ENCODE data around the gene CCT3.
"Not testable (repeated sequence)": the region's sequence is repeated elsewhere in the genome, so short reads cannot be mapped to it uniquely, and the experiment has no call there.

Gene CCT3

GRCh38 chr1:156336242-156336641, 1.9 kb downstream of the CCT3 start:
- no peak for DNase-seq (ENCODE audit: low read depth in 2 of 2)

- DNase-seq (ENCODE audit: low read depth in 2 of 2): not testable (repeated sequence)
Measured at GRCh38 chr1:156323179-156323578, 14.9 kb downstream of the CCT3 start.

- DNase-seq (ENCODE audit: low read depth in 2 of 2): no peak
Measured at GRCh38 chr1:156320560-156320959, 17.5 kb downstream of the CCT3 start.

GRCh38 chr1:156319664-156320063, 18.4 kb downstream of the CCT3 start:
- no peak for DNase-seq (ENCODE audit: low read depth in 2 of 2)

DNA sequence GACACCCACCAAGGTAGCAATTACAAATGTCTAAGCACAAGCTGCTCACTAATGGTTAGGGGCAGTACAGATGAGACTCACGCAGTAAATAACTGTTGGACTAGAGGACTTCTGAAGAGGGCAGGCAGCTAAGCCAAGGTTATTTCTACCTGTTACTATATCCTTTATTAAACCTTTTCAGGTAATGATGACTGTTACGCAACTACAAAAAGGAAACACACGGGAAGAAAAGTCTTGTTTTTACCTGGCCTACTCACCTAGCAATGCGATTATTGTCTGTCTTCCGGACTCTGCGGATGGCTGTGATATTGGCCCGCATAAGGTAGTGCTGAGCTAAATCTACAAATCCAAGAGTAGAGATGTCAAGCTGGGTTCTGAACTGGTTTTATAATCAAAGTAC, 21.2 kb downstream of the CCT3 start:
- no peak for DNase-seq (ENCODE audit: low read depth in 2 of 2)

DNA sequence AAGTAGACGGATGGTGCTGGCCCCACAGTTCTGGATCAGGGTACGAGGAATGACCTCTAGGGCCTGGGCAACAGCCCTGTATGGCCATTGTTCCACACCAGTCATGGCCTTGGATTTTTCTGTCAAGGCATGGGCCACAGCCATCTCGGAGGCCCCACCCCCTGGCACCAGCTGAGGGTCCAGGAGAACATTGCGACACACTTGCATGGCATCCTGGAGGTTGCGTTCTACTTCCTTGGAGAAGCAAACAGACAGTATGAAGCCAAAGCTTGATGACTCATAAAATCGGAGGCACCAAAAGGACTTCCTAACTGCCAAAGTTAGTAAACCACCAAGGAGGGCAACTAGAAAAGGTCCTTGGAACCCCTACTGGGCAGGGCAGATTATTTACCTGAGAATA, 27.1 kb downstream of the CCT3 start:
- DNase-seq (ENCODE audit: low read depth in 2 of 2): no peak

- no peak for DNase-seq (ENCODE audit: low read depth in 2 of 2)
Measured at GRCh38 chr1:156308078-156308477, 30.0 kb downstream of the CCT3 start.

GRCh38 chr1:156305215-156305614, 32.9 kb downstream of the CCT3 start:
- DNase-seq (ENCODE audit: low read depth in 2 of 2): no peak

- no peak for DNase-seq (ENCODE audit: low read depth in 2 of 2)
Measured at GRCh38 chr1:156303241-156303640, 34.9 kb downstream of the CCT3 start.

DNA sequence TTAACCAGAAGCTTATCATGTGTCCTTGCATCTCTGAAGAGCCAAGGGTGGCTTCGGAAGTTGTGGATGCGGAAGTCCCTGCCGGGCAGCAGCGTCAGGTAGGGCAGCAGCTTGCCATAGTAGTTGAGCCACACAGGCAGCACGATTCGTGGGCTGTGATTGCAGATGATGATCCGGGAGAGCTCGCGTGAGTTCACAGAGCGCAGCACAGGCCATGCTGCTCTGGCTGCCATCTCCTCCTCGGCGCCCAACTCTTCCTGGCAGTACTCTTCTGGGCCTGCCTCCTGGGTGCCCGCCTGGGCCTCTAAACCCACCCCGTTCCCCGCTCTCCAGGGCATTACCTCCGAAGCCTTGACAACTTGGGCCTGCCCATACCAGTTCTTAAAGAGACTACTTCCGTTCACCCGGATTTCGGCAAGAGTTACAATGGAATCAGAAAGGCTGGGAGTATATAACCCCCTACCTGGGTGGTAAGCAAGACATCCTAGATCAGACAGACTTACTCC, 39.2 kb downstream of the CCT3 start, which contains the start of gene VHLL:
VHLL (minus strand) TSS at position 456 of the 506 bp plus-strand sequence; CDS start at position 338, 118 bp downstream.
- no peak for DNase-seq (ENCODE audit: low read depth in 2 of 2)

DNA sequence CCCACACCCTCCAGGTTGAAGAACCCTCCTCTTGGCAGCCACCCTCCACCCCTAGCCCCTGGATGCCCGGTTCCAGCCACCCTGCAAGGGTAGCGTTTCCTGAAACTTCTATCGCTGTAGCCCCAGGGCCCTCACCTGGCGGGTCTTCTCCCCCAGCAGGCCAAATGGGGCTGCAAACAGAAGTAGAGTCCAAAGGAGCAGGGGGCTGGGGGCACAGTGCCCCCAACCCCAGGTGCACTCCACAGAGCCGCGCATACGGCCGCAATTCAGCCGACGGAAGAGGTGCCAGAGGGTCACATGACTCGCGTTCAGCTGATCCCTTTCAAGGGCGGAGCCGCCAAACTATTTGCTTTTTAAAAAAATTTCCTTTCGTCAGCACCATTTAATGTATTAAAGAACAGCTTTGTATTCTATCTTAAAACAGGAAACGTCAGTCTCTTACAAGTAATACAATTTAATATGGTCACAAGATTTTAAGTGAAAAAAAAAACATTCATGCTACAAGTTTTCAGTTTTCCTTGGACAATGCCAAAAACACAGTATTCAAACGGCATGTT, 42.6 kb downstream of the CCT3 start, which contains the start of gene GLMP:
GLMP (minus strand) TSS at position 289 of the 557 bp plus-strand sequence; CDS start at position 255, 34 bp downstream.
- DNase-seq (ENCODE audit: low read depth in 2 of 2): peak in 1 of 2 donors; percentile 7

GRCh38 chr1:156293895-156294294, 44.2 kb downstream of the CCT3 start:
- DNase-seq (ENCODE audit: low read depth in 2 of 2): no peak

DNA sequence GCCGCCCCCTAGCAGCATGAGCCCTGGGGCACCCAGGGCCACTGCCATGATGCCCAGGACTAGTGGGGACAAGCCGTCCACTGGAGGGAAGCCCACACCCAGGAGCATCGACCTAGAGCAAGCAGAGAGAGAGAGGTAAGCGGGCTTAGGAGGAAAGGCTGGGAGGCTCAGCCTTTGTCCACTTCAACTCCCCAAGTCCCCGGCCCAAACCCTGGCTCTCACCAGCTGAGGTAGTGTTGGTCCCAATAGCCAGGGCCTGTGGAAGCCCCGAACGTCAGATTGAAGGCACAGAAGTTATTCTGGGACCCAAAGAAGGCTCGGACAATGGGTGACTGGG, 45.0 kb downstream of the CCT3 start:
- DNase-seq (ENCODE audit: low read depth in 2 of 2): no peak

DNA sequence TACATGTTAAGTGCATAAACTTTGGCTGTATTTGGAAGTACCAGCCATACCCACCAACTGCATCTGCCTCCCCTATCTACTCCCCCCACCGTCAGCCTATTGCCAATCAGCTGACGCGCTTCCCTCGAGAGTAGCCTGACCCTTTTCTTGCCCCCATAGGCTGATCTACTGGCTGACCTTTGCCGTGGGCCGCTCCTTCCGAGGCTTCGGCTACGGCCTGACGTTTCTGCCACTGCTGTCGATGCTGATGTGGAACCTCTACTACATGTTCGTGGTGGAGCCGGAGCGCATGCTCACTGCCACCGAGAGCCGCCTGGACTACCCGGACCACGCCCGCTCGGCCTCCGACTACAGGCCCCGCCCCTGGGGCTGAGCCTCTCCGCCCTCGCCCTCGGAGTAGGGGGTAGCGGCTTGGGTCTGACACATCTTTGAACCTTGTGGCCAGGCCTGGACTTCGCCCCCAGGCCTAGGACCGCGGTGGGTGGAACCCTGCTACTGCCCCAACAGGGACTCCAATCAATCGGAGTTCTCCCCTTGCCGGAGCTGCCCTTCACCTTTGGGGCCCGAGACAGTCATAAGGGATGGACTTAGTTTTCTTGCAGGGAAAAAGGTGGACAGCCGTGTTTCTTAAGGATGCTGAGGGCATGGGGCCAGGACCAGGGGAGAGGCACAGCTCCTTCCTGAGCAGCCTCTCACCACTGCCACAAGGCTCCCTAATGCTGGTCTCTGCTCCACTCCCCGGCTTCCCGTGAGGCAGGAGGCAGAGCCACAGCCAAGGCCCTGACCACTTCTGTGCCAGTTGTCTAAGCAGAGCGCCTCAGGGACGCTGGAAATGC, 46.6 kb downstream of the CCT3 start:
- DNase-seq (ENCODE audit: low read depth in 2 of 2): no peak

DNA sequence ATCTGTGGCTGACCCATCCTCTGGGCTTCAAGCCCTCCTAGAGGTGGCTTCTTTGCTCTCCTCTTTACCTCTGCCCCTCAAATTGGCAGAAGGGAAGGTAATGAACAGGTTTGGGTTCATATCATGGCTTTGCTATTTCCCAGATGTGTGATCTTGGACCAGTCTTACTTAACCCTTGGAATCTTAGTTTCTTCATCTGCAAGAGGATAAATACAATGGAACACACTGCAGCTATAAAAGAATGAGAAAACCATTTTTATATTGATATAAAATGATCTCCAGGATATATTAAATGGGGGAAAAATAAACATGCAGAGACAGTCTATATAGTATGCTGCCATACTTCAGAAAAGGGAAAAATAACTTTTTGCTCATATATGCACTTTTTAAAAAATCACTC, 48.2 kb downstream of the CCT3 start:
- no peak for DNase-seq (ENCODE audit: low read depth in 2 of 2)

- DNase-seq (ENCODE audit: low read depth in 2 of 2): no peak
Measured at GRCh38 chr1:156286061-156286460, 52.0 kb downstream of the CCT3 start.

DNA sequence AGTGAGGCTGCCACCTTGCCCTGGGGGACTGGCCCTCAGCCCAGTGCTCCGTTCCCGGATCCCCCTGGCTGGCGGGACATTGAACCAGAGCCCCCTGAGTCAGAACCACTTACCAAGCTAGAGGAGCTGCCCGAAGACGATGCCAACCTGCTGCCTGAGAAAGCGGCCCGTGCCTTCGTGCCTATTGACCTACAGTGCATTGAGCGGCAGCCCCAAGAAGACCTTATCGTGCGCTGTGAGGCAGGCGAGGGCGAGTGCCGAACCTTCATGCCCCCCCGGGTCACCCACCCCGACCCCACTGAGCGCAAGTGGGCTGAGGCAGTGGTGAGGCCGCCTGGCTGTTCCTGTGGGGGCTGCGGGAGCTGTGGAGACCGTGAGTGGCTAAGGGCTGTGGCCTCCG, 52.7 kb downstream of the CCT3 start:
- DNase-seq (ENCODE audit: low read depth in 2 of 2): no peak

GRCh38 chr1:156284757-156285156, 53.3 kb downstream of the CCT3 start:
- no peak for DNase-seq (ENCODE audit: low read depth in 2 of 2)

GRCh38 chr1:156284112-156284511, 54.0 kb downstream of the CCT3 start, which contains the start of gene TMEM79:
Gene TMEM79 (plus strand): TSS chr1:156284325. CDS start chr1:156285227, 902 bp downstream.
- DNase-seq (ENCODE audit: low read depth in 2 of 2): no peak

DNA sequence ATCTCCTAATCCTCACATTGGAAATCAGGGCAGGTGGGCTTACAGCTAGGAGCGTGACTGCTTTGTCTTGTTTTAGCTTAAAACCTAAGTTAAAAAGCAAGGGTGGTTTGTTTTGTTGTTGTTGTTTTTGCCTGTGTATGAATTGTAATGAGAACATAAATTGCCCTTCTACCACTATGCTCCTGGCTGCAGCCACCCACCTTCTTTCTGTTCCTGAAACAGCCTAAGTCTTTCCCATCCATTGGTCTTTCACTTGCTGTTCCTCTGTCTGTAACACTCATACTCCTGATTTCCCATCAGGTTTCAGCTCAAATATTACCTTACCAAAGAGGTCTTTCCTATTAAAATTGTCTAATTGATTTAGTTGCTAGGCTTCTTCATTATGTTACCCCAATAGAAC, 54.6 kb downstream of the CCT3 start:
- DNase-seq (ENCODE audit: low read depth in 2 of 2): no peak

GRCh38 chr1:156282479-156283222, 55.4 kb downstream of the CCT3 start, which contains the start of gene SMG5:
Gene SMG5 (minus strand): TSS chr1:156282825. CDS start chr1:156282680, 145 bp downstream.
- peak; percentile 79 to 88 for DNase-seq (ENCODE audit: low read depth in 2 of 2)
